Colonic mucosa (tissue), 4 donors: ENCODE results near the gene GET3. TPM values are rescaled to one million over a fixed set of nuclear protein-coding genes. Genes with fewer than 3 reads are reported as not detected.

ENCODE experiments used
- DNase-seq: peaks from one replicate; pipeline ENCODE4 v3.0.0-alpha.2; 2020
- H3K27ac ChIP-seq: fragments of 200-600 bp; one replicate; pipeline ENCODE4 v1.8.0; 2021
- H3K27me3 ChIP-seq: fragments of 200-600 bp; one replicate; pipeline ENCODE4 v1.8.0; 2021
- H3K36me3 ChIP-seq: fragments of 200-600 bp; one replicate; pipeline ENCODE4 v1.8.0; 2021
- H3K4me1 ChIP-seq: fragments of 200-600 bp; one replicate; pipeline ENCODE4 v1.8.0; 2021; ENCODE audit warnings: mild to moderate bottlenecking
- H3K4me3 ChIP-seq: fragments of 200-600 bp; one replicate; pipeline ENCODE4 v1.8.0; 2021
- H3K9ac ChIP-seq, 2 donors: one replicate each; pipeline ENCODE4 v1.7.0; 2013; ENCODE audit warnings: control low read depth in 2 of 2, low read depth in 2 of 2, low read length in 2 of 2
- H3K9me3 ChIP-seq: fragments of 200-600 bp; one replicate; pipeline ENCODE4 v1.8.0; 2021
- CTCF ChIP-seq: fragments of 200-600 bp; IDR thresholded peaks from one replicate; pipeline ENCODE4 v1.8.0; 2022; ENCODE audit warnings: antibody characterized with exemption, mild to moderate bottlenecking
- intact Hi-C: fragments of 100-400 bp; cut with DNase I; formaldehyde crosslinking; loops from one replicate; pipeline ENCODE4 v1.14.1; 2022
- total RNA-seq, 2 donors: library from RNA; stranded (reverse); fragmentation: NEBNext Ultra II Directional in 1 of 2; extraction: Animal tissue kit (Norgen Biotek cat#: 25700) in 1 of 2; gene quantifications; one replicate each; pipeline ENCODE4 v1.2.1, GENCODE V29; 2021
- donor health status: healthy.
- donor health status: DM: no; HTN: no; CAD: no.
- donor health status: DM: no; HTN: no; CAD: no.

The GET3 gene
- total RNA-seq, 2 donors from 2014 or later: 53.6 to 77.2 TPM

GRCh38 chr19:12720296-12720695, 17.0 kb upstream of the GET3 start:
- H3K27me3 ChIP-seq: no peaks in the 10 kb centered on the region
- no peak overlapping the region for H3K27ac ChIP-seq
- peaks cover 1% of the 10 kb centered on the region for H3K36me3 ChIP-seq
- H3K9me3 ChIP-seq: no peaks in the 10 kb centered on the region
- no peaks in the 10 kb centered on the region for H3K4me1 ChIP-seq
- DNase-seq: no peak
- H3K4me3 ChIP-seq: no peak overlapping the region
- H3K9ac ChIP-seq: peak overlapping the region in 1 of 2 donors; percentile 97
- intact Hi-C loops: loop anchor here (5.0 kb wide), 1 partner anchor 37 kb away; no protein-coding TSS in a partner anchor
- TF ChIP-seq CTCF: no peak

- peak overlapping the region; percentile 80 to 97 for H3K9ac ChIP-seq
- H3K27me3 ChIP-seq: no peaks in the 10 kb centered on the region
- no peak for TF ChIP-seq CTCF
- intact Hi-C loops: loop anchor here (5.0 kb wide), 1 partner anchor 36 kb away; no protein-coding TSS in a partner anchor
- H3K27ac ChIP-seq: peak overlapping the region; percentile 82
- peak; percentile 26 for DNase-seq
- peak overlapping the region; percentile 72 for H3K4me3 ChIP-seq
- H3K9me3 ChIP-seq: no peaks in the 10 kb centered on the region
- H3K4me1 ChIP-seq: no peaks in the 10 kb centered on the region
- H3K36me3 ChIP-seq: no peaks in the 10 kb centered on the region
These were observed 16.2 kb upstream of the GET3 start for GRCh38 chr19:12720851-12721655.

GRCh38 chr19:12721656-12722565, 15.4 kb upstream of the GET3 start:
- no peak for TF ChIP-seq CTCF
- Histone ChIP-seq H3K4me3 (peak overlapping the region; percentile 72), H3K9me3 (no peaks in the 10 kb centered on the region), H3K27ac (peak overlapping the region; percentile 82), H3K9ac (peak overlapping the region; percentile 80 to 97), H3K27me3 (no peaks in the 10 kb centered on the region), H3K4me1 (no peaks in the 10 kb centered on the region), H3K36me3 (no peaks in the 10 kb centered on the region)
- intact Hi-C loops: loop anchor here (5.0 kb wide), 1 partner anchor 35 kb away; no protein-coding TSS in a partner anchor
- peak; percentile 56 for DNase-seq

- Histone ChIP-seq H3K9me3 (no peaks in the 10 kb centered on the region), H3K27me3 (no peaks in the 10 kb centered on the region), H3K36me3 (no peaks in the 10 kb centered on the region), H3K4me1 (no peaks in the 10 kb centered on the region), H3K27ac (peak overlapping the region; percentile 82), H3K4me3 (peak overlapping the region; percentile 72), H3K9ac (peak overlapping the region; percentile 53 to 90)
- no peak for TF ChIP-seq CTCF
- intact Hi-C loops: loop anchor here (5.0 kb wide), 1 partner anchor 35 kb away; no protein-coding TSS in a partner anchor
- peak; percentile 98 for DNase-seq
These were observed 14.5 kb upstream of the GET3 start for GRCh38 chr19:12722566-12723380.

- H3K36me3 ChIP-seq: no peaks in the 10 kb centered on the region
- intact Hi-C loops: loop anchor here (5.0 kb wide), 1 partner anchor 34 kb away; no protein-coding TSS in a partner anchor
- no peaks in the 10 kb centered on the region for H3K9me3 ChIP-seq
- H3K27me3 ChIP-seq: no peaks in the 10 kb centered on the region
- peak overlapping the region; percentile 53 to 90 for H3K9ac ChIP-seq
- TF ChIP-seq CTCF: no peak
- no peak for DNase-seq
- H3K4me3 ChIP-seq: peak overlapping the region; percentile 72
- H3K4me1 ChIP-seq: no peaks in the 10 kb centered on the region
- H3K27ac ChIP-seq: peak overlapping the region; percentile 82
These were observed 14.0 kb upstream of the GET3 start for GRCh38 chr19:12723381-12723640.
